ENCODE data around the gene GPR61.

GPR61 gene

DNA sequence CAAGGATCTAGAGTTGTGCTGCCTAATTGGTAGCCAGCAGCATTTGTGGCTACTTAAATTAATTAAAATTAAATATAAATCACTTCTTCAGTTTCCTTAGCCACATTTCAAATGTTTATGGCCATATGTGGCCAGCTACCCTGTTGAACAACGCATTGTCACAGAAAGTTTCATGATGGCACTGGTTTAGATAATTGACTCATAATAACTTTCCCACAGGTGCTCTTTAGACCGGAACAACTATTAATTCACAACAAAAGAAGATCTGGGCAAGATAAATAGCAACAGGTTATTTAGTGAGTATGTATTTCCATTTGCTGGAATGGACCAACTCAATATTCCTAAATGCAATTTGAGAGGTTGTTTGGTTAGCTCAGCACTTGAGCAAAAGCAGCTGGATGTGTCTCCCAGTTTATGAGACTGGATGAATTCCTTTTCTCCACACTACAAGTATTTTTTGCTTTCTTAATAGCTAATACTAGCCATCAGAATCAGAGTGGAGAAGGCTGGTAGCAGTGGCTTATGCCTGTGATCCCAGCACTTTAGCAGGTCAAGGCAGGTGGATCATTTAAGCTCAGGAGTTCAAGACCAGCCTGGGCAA, 26.5 kb upstream of the GPR61 start:
- Histone ChIP-seq H3K9ac (ENCODE audit: low read depth, low read length) (no peak overlapping the region), H3K4me1 (ENCODE audit: control insufficient read depth, insufficient read depth, low read length) (peaks cover 9% of the 10 kb centered on the region), H3K4me3 (ENCODE audit: low read length) (no peak overlapping the region), H3K9me3 (replicated peaks; ENCODE audit: low read length) (no peaks in the 10 kb centered on the region), H3K4me2 (ENCODE audit: low read length) (no peak overlapping the region), H3K27me3 (ENCODE audit: control insufficient read depth, insufficient read depth, low read length) (peaks cover 27% of the 10 kb centered on the region), H3K36me3 (ENCODE audit: insufficient read depth, low read length) (no peaks in the 10 kb centered on the region)

DNA sequence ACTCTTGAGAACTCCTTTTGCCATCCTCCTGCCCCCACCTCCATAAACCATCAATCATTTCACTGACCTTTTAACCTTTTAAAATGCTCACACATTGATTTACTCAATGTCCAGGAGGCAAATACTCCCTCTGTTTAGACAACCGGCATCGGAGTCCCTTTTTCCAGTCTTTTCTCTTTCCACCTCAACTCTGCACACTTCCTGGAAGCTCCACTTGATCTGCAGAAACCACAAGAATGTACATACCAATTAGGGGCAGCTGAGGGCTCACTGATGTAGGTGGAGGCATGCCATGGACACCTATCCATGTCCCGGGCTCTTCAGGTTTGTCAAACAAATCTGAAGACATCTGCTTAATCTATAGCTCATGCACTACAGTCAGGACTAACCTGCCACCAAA, 24.8 kb upstream of the GPR61 start:
- Histone ChIP-seq H3K4me3 (ENCODE audit: low read length) (no peak overlapping the region), H3K9me3 (replicated peaks; ENCODE audit: low read length) (no peaks in the 10 kb centered on the region), H3K27me3 (ENCODE audit: control insufficient read depth, insufficient read depth, low read length) (peaks cover 17% of the 10 kb centered on the region), H3K9ac (ENCODE audit: low read depth, low read length) (no peak overlapping the region), H3K36me3 (ENCODE audit: insufficient read depth, low read length) (no peaks in the 10 kb centered on the region), H3K4me2 (ENCODE audit: low read length) (no peak overlapping the region), H3K4me1 (ENCODE audit: control insufficient read depth, insufficient read depth, low read length) (peaks cover 6% of the 10 kb centered on the region)

- Histone ChIP-seq H3K9me3 (replicated peaks; ENCODE audit: low read length) (no peaks in the 10 kb centered on the region), H3K9ac (ENCODE audit: low read depth, low read length) (no peak overlapping the region), H3K4me2 (ENCODE audit: low read length) (no peak overlapping the region), H3K36me3 (ENCODE audit: insufficient read depth, low read length) (no peaks in the 10 kb centered on the region), H3K27me3 (ENCODE audit: control insufficient read depth, insufficient read depth, low read length) (peaks cover 18% of the 10 kb centered on the region), H3K4me1 (ENCODE audit: control insufficient read depth, insufficient read depth, low read length) (no peaks in the 10 kb centered on the region), H3K4me3 (ENCODE audit: low read length) (no peak overlapping the region)
Observed at GRCh38 chr1:109516872-109517271, 22.8 kb upstream of the GPR61 start.

DNA sequence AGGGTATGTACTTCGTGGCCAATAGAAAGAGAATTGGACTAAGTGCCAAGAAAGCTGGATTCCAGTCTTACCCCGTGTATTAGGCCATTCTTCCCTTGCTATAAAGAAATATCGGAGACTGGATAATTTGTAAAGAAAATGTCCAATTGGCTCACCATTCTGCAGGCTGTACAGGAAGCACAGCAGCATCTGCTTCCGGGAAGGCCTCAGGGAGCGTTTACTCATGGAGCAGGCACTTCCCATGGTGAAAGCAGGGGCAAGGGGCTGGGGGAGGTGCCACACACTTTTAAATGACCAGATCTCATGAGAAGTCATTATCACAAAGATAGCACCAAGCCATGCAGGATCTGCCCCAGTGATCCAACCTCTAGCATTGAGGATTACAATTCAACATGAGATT, 22.3 kb upstream of the GPR61 start:
- H3K27me3 ChIP-seq (ENCODE audit: control insufficient read depth, insufficient read depth, low read length) = peaks cover 23% of the 10 kb centered on the region
- H3K36me3 ChIP-seq (ENCODE audit: insufficient read depth, low read length) = no peaks in the 10 kb centered on the region
- H3K9me3 ChIP-seq (replicated peaks; ENCODE audit: low read length) = no peaks in the 10 kb centered on the region
- H3K9ac ChIP-seq (ENCODE audit: low read depth, low read length) = no peak overlapping the region
- no peaks in the 10 kb centered on the region for H3K4me1 ChIP-seq (ENCODE audit: control insufficient read depth, insufficient read depth, low read length)
- H3K4me3 ChIP-seq (ENCODE audit: low read length) = no peak overlapping the region
- H3K4me2 ChIP-seq (ENCODE audit: low read length) = no peak overlapping the region

- Histone ChIP-seq H3K9ac (ENCODE audit: low read depth, low read length) (no peak overlapping the region), H3K4me3 (ENCODE audit: low read length) (no peak overlapping the region), H3K4me1 (ENCODE audit: control insufficient read depth, insufficient read depth, low read length) (no peaks in the 10 kb centered on the region), H3K27me3 (ENCODE audit: control insufficient read depth, insufficient read depth, low read length) (peaks cover 39% of the 10 kb centered on the region), H3K9me3 (replicated peaks; ENCODE audit: low read length) (no peaks in the 10 kb centered on the region), H3K4me2 (ENCODE audit: low read length) (no peak overlapping the region), H3K36me3 (ENCODE audit: insufficient read depth, low read length) (no peaks in the 10 kb centered on the region)
Observed at GRCh38 chr1:109521002-109521951, 18.4 kb upstream of the GPR61 start.

- Histone ChIP-seq H3K27me3 (ENCODE audit: control insufficient read depth, insufficient read depth, low read length) (peaks cover 39% of the 10 kb centered on the region), H3K9ac (ENCODE audit: low read depth, low read length) (no peak overlapping the region), H3K4me2 (ENCODE audit: low read length) (no peak overlapping the region), H3K36me3 (ENCODE audit: insufficient read depth, low read length) (no peaks in the 10 kb centered on the region), H3K9me3 (replicated peaks; ENCODE audit: low read length) (no peaks in the 10 kb centered on the region), H3K4me1 (ENCODE audit: control insufficient read depth, insufficient read depth, low read length) (no peaks in the 10 kb centered on the region), H3K4me3 (ENCODE audit: low read length) (no peak overlapping the region)
Observed at GRCh38 chr1:109522026-109522425, 17.6 kb upstream of the GPR61 start.

DNA sequence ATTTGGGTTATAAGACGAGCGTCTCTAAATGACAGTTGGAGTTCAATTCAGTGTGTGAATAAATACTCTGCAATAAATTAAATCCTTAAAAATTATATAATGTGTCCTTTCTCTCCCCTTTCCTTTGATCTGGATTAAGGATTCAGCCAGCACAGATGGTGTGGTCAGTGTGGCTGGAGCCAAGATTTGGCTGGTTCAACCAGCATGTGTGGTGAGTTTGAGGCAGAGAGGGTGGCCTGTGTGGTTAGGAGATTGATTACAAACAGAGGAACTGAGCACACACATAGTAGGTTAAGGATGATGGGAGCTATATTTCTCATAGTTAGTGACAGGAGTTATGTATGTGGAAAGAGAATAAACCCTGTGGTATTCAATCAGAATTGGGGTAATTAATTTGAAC, 16.0 kb upstream of the GPR61 start:
- Histone ChIP-seq H3K36me3 (ENCODE audit: insufficient read depth, low read length) (no peaks in the 10 kb centered on the region), H3K9me3 (replicated peaks; ENCODE audit: low read length) (no peaks in the 10 kb centered on the region), H3K9ac (ENCODE audit: low read depth, low read length) (no peak overlapping the region), H3K4me1 (ENCODE audit: control insufficient read depth, insufficient read depth, low read length) (no peaks in the 10 kb centered on the region), H3K27me3 (ENCODE audit: control insufficient read depth, insufficient read depth, low read length) (peaks cover 49% of the 10 kb centered on the region), H3K4me3 (ENCODE audit: low read length) (no peak overlapping the region), H3K4me2 (ENCODE audit: low read length) (no peak overlapping the region)

DNA sequence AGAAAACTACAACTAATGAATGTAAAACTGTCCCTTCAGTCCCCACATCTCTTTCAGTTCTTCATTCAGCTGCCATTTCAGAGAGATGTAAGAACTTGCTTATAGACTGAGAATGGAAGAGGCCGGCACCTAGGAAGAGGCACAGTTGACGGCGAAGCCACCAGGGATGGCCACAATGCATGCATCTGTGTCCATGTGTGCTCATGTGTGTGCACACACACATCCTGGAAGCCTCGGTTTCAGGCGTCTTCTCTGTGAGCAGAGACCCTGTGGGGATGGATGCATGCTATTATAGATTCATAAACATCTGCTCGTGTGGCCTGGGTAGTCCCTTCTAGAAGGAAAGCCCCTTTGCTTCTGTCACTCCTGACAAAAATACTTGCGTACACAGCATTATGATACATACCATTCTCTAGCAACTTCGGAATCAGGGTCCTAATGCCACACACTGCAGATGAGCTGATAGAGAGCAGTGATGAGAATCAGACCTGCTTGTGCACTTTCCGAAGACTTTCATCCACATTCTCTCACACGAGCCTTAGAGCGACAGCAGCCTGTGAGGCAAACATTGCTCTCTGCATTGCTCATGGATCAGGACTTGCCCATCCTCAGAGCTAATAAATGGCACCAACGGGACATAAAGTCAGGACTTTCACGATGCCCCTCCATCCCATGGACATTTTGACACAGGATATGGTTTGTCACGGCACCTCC, 12.4 kb upstream of the GPR61 start:
- H3K27me3 ChIP-seq (ENCODE audit: control insufficient read depth, insufficient read depth, low read length) = peaks cover 27% of the 10 kb centered on the region

DNA sequence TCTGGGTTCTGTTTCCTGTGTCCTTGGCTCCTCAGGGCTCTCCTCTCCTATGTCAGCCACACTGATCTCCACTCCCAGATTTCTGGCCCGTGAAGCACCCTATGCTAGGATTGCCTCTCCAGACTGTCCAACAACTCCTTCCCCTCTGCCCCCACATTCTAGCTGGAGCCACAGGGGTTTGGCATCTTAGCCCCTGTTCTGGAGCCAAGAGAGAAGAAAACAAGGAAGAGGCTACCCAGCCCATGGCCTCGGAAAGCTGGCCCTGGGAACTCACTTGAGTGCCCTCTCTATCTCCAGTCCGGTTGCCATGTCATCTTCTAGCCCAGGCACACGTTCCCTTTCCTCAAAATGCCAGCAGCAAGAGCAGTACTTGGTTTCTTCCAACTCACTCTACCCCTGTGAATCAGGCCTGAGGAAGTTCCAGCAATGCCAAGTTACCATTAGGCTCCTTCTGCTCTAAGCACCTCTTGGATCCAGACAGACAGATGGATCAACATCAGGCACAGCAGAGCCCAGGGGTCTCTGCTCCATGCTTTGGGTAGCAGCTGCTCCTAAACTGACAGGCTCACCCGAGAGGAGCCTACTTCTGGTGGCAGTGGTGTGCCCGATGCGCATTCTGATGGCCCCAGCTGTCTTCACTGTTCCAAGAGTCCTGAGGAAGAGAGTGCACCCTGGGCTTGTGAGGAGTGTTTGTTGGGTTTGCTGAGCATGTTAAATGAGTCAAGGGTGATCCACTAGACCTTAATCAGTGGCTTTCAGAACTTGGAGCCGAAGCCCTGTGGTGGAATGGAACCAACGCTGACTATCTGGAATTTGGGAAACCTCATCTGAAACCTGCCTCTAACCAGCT, 11.6 kb upstream of the GPR61 start:
- Histone ChIP-seq H3K9ac (ENCODE audit: low read depth, low read length) (no peak overlapping the region), H3K27me3 (ENCODE audit: control insufficient read depth, insufficient read depth, low read length) (peaks cover 19% of the 10 kb centered on the region), H3K4me3 (ENCODE audit: low read length) (no peak overlapping the region), H3K4me2 (ENCODE audit: low read length) (no peak overlapping the region), H3K9me3 (replicated peaks; ENCODE audit: low read length) (no peaks in the 10 kb centered on the region), H3K4me1 (ENCODE audit: control insufficient read depth, insufficient read depth, low read length) (peaks cover 25% of the 10 kb centered on the region), H3K36me3 (ENCODE audit: insufficient read depth, low read length) (no peaks in the 10 kb centered on the region)

More for the DNA sequence above, 12.4 kb upstream of the GPR61 start:
- H3K36me3 ChIP-seq (ENCODE audit: insufficient read depth, low read length) = no peaks in the 10 kb centered on the region
- peaks cover 19% of the 10 kb centered on the region for H3K4me1 ChIP-seq (ENCODE audit: control insufficient read depth, insufficient read depth, low read length)
- no peak overlapping the region for H3K9ac ChIP-seq (ENCODE audit: low read depth, low read length)
- H3K4me3 ChIP-seq (ENCODE audit: low read length) = no peak overlapping the region
- no peak overlapping the region for H3K4me2 ChIP-seq (ENCODE audit: low read length)
- H3K9me3 ChIP-seq (replicated peaks; ENCODE audit: low read length) = no peaks in the 10 kb centered on the region

DNA sequence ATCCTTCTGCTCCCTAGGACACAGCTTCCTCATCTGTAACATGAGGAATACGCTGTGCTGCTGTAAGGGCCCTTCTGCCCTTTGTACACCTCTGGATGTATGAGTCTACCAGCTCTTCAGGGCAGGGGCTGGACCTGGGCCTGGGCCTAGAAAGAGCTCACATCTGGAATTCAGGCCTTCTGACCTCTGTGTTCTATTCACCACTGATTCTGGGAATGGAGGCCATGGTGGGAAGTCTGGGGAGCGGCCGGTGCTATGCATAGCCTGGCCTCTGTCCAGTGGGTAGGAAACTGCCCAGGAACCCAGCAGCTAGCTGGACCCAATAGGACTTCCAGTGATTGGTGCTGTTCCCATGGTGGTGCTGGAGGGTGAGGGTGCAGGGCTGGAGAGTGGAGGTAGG, 11.0 kb upstream of the GPR61 start:
- Histone ChIP-seq H3K4me2 (ENCODE audit: low read length) (no peak overlapping the region), H3K9ac (ENCODE audit: low read depth, low read length) (no peak overlapping the region), H3K4me1 (ENCODE audit: control insufficient read depth, insufficient read depth, low read length) (peaks cover 25% of the 10 kb centered on the region), H3K4me3 (ENCODE audit: low read length) (no peak overlapping the region), H3K9me3 (replicated peaks; ENCODE audit: low read length) (no peaks in the 10 kb centered on the region), H3K27me3 (ENCODE audit: control insufficient read depth, insufficient read depth, low read length) (peaks cover 18% of the 10 kb centered on the region), H3K36me3 (ENCODE audit: insufficient read depth, low read length) (no peaks in the 10 kb centered on the region)
